ENCODE results near the gene RIPK4. TPM values are rescaled to one million over a fixed set of nuclear protein-coding genes. Genes with fewer than 3 reads are reported as not detected.

The RIPK4 gene
- total and polyA plus RNA-seq, 12 donors = 0.04 to 0.18 (median 0.14) TPM; not detected in 5

DNA sequence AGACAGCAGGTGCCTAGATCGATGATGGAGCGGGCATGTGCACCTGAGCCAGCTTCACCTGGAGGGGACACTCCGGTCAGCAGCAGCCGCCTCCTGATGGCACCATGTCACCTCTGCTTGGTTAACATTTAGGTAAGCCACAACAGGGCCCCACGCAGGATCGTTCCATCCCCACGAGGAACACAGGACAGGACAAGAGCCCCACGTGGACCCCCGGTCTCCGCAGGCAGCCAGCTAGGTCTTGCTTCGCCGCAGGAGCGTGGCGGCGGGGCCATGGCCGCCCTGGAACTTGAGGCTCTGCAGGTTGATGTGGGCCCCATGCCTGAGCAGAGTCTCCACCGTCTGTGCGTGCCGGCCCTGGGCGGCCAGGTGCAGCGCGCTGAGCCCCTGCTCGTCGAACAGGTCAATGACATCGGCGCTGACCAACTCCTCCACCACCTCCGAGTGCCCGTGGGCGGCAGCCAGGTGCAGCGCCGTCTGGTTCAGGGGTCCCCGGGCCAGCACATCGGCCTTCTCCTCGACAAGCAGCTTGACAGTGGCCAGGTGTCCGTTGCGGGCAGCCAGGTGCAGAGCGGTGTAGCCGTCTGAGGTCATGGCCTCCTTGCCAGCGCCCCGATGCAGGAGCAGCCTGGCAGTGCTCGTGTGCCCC is 26.1 kb downstream of the RIPK4 start:
- Histone ChIP-seq H3K4me1 (replicated peaks in 1 of 2) (no peaks in the 10 kb centered on the region), H3K36me3 (replicated peaks in 1 of 2) (no peaks in the 10 kb centered on the region), H3K9me3 (replicated peaks in 1 of 3) (no peaks in the 10 kb centered on the region), H3K4me3 (no peak overlapping the region), H3K27me3 (no peaks in the 10 kb centered on the region), H3K27ac (no peak overlapping the region)
- no peak for DNase-seq
- intact Hi-C loops (cut with DNase I) = no loop called here
- 89 to 93% (median 92%) methylated on average over 6 to 41 of the region's 41 CpGs for WGBS, 4 donors
- no peak for TF ChIP-seq POLR2A (IDR thresholded peaks at IDR 0.05)
- TF ChIP-seq, protein P1, sequence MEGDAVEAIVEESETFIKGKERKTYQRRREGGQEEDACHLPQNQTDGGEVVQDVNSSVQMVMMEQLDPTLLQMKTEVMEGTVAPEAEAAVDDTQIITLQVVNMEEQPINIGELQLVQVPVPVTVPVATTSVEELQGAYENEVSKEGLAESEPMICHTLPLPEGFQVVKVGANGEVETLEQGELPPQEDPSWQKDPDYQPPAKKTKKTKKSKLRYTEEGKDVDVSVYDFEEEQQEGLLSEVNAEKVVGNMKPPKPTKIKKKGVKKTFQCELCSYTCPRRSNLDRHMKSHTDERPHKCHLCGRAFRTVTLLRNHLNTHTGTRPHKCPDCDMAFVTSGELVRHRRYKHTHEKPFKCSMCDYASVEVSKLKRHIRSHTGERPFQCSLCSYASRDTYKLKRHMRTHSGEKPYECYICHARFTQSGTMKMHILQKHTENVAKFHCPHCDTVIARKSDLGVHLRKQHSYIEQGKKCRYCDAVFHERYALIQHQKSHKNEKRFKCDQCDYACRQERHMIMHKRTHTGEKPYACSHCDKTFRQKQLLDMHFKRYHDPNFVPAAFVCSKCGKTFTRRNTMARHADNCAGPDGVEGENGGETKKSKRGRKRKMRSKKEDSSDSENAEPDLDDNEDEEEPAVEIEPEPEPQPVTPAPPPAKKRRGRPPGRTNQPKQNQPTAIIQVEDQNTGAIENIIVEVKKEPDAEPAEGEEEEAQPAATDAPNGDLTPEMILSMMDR (IDR thresholded peaks at IDR 0.05) = no peak

DNA sequence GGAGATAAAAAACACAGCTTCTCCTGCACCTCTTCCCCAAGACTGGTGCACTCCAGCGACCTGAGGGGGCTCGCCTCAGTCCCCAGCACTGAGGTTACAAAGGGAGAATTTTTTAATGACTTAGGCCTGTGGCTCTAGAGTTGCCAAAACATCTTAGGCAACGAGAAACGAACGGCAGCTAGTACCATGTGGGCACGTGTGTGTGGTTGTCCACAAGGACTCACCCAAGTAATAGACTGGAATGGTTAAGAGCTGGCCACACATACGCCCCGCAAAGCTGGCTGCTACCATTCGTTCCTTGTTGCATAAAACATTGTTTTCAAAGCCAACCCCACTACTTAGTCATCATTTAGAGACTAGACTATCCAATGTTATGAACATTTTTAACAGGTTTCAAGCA is 26.9 kb downstream of the RIPK4 start:
- no peaks in the 10 kb centered on the region for H3K36me3 ChIP-seq (replicated peaks in 1 of 2)
- WGBS, 4 donors = 76 to 81% (median 79%) methylated on average over 9 of the region's 9 CpGs
- intact Hi-C loops (cut with DNase I) = no loop called here

DNA sequence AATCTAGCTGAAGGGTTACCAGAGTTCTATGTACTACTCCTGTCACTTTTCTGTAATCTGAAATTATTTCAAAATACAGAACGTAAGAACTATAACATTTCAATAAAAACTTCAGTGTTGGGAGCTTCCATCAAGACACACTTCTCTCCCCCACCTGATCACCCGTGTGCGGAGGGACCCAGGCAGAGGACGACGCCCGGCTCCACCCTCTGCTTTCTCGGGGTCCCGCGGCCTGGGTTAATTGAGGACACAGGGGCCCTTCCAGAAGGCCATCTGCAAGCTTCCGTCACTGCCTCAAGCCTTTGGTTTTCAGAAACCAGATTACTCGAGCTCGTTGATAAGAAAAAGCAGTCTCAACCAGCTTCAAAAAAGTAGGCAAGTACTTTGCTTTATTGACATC is 27.8 kb downstream of the RIPK4 start:
- Histone ChIP-seq H3K4me1 (replicated peaks in 1 of 2) (no peaks in the 10 kb centered on the region), H3K9me3 (replicated peaks in 1 of 3) (no peaks in the 10 kb centered on the region), H3K4me3 (no peak overlapping the region), H3K27me3 (peaks cover 4% of the 10 kb centered on the region), H3K27ac (no peak overlapping the region), H3K36me3 (replicated peaks in 1 of 2) (no peaks in the 10 kb centered on the region)
- WGBS, 4 donors = 83 to 89% (median 86%) methylated on average over 12 of the region's 12 CpGs
- intact Hi-C loops (cut with DNase I) = no loop called here
- no peak for TF ChIP-seq POLR2A (IDR thresholded peaks at IDR 0.05)
- TF ChIP-seq, protein P1 (IDR thresholded peaks at IDR 0.05) = no peak
- no peak for DNase-seq

More for the DNA sequence above, 26.9 kb downstream of the RIPK4 start:
- Histone ChIP-seq H3K9me3 (replicated peaks in 1 of 3) (no peaks in the 10 kb centered on the region), H3K27ac (no peak overlapping the region), H3K4me3 (no peak overlapping the region), H3K27me3 (peaks cover 4% of the 10 kb centered on the region), H3K4me1 (replicated peaks in 1 of 2) (no peaks in the 10 kb centered on the region)
- no peak for TF ChIP-seq POLR2A (IDR thresholded peaks at IDR 0.05)
- TF ChIP-seq, protein P1 (IDR thresholded peaks at IDR 0.05) = no peak
- DNase-seq = no peak

DNA sequence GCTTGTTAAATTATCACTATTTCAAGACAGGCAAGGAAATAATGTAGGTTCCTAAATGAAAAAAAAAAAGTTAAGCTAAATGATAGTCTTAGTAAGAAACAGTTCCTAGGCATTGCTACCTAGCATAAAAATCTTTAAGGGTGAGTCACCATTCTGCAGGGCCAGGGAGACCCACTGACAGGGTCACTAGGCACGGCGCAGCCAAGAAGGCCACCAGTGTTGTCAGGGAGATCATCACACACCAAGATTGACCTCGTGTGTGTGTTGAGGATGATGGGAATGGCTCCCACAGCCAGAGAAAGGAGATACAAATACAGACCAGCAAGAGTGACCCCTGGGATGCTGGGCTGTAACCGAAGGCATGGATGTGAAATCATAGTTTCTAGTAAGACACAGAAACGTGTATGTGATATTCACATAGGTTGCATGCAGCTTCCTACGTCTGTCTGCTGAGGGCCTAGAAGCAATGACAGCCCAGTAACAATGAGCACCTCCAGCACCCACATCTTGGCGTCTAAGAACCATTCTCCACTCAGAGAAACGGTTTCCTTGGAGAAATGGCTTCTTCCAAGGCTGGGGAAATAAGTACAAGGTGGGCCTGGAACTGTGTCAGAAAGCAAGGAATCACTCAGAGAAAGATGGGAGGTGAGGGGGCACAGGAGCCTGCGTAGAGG is 29.1 kb downstream of the RIPK4 start:
- 74 to 89% (median 80%) methylated on average over 8 to 9 of the region's 9 CpGs for WGBS, 4 donors
- Histone ChIP-seq H3K27me3 (peaks cover 4% of the 10 kb centered on the region), H3K4me3 (no peak overlapping the region), H3K27ac (no peak overlapping the region), H3K4me1 (replicated peaks in 1 of 2) (no peaks in the 10 kb centered on the region), H3K9me3 (replicated peaks in 1 of 3) (no peaks in the 10 kb centered on the region), H3K36me3 (replicated peaks in 1 of 2) (no peaks in the 10 kb centered on the region)
- TF ChIP-seq POLR2A (IDR thresholded peaks at IDR 0.05) = no peak
- TF ChIP-seq, protein P1 (IDR thresholded peaks at IDR 0.05) = no peak
- DNase-seq = no peak
- intact Hi-C loops (cut with DNase I) = no loop called here
